GM19468 (cell line): ENCODE data around the gene SMYD3.
"Not testable (repeated sequence)": the region's sequence is repeated elsewhere in the genome, so short reads cannot be mapped to it uniquely, and the experiment has no call there.

Experiments used
- ATAC-seq: cut with Tn5 transposase; IDR thresholded peaks from one replicate; pipeline ENCODE4 v1.9.1; 2021; ENCODE audit warnings: mild to moderate bottlenecking, moderate library complexity, moderate number of reproducible peaks; ENCODE audit not compliant: unreplicated experiment; ENCODE audit errors: extremely low read depth

SMYD3 gene

GRCh38 chr1:246064891-246065290 is 442.2 kb downstream of the SMYD3 start:
- ATAC-seq, result no peak

GRCh38 chr1:246063013-246063616 is 444.0 kb downstream of the SMYD3 start:
- no peak for ATAC-seq

DNA sequence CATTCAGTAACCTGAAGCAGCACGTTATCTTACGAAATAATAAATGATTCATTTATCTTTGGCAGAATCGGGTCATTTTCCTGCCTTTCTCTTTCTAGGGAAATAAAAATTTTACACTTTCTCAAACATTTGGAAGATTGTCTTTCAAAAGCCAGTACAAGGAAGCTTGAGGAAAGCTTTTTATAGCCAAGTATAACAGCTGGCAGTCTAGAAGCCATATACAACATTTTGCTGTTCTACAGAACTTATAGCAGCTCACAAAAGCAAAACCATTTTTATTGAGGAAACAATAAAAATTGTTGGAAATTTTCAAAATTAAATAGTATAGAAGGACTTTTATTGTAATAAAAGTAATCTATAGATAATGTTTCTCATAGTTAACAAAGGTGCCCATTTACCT is 448.6 kb downstream of the SMYD3 start:
- no peak for ATAC-seq

DNA sequence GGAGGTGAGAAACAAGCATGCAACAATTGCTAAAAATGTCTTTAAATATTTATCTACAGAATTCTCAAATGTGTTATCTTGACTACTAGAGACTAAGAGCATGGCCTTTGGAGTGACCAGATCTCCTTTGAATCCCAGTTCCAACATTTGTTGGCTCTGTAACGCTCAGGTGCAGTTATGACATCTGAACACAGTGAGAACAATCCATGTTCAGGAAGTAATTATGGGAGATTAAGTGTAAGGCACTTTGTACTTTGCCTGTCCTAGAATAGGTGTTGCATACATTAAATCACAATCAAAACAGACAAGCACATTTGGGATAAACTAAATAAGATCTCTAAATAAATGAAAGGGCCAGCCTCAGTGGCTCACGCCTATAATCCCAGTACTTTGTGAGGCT is 454.5 kb downstream of the SMYD3 start:
- no peak for ATAC-seq

GRCh38 chr1:246051909-246052518 is 455.1 kb downstream of the SMYD3 start:
- no peak for ATAC-seq

DNA sequence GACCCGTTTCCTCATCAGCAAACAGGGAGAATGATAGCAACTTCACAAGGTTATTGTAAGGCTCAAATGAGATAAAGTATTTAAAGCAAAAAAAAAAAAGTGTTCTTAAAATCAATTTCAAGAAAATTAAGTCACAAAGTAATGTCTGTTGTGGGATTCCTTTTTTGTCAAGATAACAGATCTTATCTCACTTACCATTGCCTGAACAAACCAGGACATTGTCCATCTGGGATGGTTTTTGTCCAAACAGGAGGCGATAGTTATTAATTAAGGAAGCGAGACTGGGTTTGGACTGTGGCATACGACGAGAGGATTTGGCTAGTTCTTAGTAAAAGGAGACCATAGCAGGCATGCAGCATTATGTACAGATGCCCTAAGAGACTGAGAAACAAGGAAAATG is 458.4 kb downstream of the SMYD3 start:
- ATAC-seq, result no peak

GRCh38 chr1:246043556-246043955 is 463.5 kb downstream of the SMYD3 start:
- ATAC-seq, result no peak

GRCh38 chr1:246041360-246041759 is 465.7 kb downstream of the SMYD3 start:
- ATAC-seq, result no peak

DNA sequence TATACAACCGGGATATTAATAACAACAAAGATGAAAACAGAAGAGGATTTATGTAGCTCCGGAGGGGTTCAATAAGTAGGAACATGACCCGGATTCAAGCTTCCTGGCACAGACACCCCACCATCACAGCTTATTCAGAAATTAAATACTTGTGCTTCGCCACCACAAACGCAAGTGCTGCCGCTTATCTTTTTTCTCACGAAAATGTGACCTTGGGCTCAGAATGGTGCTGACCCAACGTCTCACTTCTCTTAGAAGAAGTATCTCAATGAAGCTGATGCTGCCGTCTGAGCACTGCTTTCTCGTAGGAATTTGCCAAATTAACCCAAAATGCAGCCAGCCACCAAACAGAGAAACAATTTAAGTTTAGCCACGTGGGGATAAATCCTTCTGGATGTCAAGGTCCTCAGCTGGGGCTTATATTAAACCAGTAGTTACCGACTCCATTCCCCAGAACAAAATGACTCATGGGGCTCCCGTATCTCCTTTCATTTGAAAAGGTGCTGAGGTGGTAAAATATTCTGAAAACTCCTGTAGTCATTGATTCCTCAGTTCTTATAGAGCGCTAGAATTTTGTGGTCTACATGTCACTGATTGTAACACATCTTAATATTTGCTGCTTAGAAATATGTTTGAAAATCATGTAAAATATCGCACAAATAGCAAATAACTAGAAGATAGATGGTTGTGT is 466.7 kb downstream of the SMYD3 start:
- ATAC-seq, result no peak

- no peak for ATAC-seq
These were observed 467.5 kb downstream of the SMYD3 start for GRCh38 chr1:246039584-246039983.

- ATAC-seq, result no peak
These were observed 469.2 kb downstream of the SMYD3 start for GRCh38 chr1:246037832-246038231.

- no peak for ATAC-seq
These were observed 470.9 kb downstream of the SMYD3 start for GRCh38 chr1:246036175-246036574.

DNA sequence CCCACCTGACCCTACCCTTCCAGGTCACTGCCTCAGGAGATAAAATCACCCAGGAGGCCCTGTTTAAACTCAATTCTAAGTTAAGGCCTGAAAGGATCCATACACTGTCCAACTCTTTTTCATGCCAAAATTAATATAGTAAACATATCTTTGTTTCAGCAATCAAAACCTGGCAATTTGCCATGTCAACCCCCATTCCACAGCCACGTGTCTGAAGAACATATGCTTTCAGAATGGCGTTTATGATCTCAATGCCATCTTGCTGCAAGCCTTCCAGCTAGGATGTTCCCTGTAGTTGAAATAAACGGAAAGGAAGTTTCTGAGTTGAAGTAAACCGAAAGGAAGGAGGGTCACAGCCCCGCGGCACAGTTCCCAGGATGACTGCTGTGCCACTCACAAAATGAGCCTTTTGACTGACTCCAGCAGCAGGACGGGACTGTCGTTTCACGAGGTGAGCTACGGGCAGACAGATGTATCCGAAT is 472.0 kb downstream of the SMYD3 start:
- ATAC-seq, result no peak

DNA sequence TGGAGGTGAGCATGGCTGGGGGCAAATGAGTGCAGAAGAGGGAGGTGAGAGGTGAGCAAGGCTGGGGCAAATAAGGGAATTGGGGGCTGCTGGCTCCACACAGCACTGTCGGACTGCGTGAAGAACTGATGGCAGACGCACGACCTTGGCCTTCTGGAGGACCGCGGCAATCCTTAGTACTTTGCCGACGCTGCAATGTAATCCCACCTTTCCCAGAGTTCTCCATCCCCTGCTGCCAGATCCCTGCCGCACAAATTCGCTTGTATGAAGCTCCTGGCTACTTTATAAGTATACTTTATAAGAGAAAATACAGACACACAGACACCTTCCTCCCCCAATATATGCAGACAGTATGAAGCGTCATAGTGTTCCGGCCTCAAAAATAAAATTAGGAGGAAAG is 472.4 kb downstream of the SMYD3 start:
- ATAC-seq, result no peak

GRCh38 chr1:246032984-246033383 is 474.1 kb downstream of the SMYD3 start:
- no peak for ATAC-seq

DNA sequence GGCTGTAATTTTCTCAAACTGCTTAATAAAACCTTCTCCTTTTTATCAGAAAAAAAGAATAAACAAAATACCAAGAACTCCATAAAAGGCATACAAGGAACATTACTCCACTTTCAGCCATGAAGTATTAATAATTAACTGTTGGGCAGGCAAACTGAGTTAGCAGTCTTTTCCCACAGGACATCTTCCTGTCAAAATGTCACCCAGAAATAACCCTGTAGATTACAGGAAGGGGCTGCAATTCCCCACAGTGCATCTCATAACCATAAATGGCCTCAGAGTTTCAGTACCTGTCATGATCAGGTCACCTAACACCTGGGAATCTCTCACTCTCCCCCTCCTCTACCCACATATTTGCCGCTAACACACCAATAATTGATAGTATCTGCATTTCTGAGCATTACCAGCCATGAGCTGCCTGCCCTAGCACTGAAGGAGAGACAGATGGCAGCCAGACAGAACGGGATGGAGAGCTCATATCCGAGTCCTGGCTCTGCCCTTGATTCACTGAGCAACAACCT is 475.0 kb downstream of the SMYD3 start:
- no peak for ATAC-seq

DNA sequence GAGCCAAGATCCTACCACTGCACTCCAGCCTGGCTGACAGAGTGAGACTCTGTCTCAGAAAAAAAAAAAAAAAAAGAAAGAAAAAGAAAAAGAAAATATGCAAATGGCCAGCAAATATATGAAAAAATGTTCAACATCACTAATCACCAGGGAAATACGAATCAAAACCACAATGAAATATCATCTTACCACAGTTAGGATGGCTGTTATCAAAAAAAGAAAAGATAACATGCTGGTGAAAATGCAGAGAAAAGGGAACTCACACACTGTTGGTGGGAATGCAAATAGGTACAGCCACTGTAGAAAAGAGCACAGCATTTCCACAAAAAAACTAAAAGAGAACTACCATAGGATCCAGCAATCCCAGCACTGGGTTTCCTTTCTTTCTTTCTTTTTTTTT is 477.5 kb downstream of the SMYD3 start:
- ATAC-seq, result no peak

- not testable (repeated sequence) for ATAC-seq
These were observed 483.0 kb downstream of the SMYD3 start for GRCh38 chr1:246024118-246024517.

DNA sequence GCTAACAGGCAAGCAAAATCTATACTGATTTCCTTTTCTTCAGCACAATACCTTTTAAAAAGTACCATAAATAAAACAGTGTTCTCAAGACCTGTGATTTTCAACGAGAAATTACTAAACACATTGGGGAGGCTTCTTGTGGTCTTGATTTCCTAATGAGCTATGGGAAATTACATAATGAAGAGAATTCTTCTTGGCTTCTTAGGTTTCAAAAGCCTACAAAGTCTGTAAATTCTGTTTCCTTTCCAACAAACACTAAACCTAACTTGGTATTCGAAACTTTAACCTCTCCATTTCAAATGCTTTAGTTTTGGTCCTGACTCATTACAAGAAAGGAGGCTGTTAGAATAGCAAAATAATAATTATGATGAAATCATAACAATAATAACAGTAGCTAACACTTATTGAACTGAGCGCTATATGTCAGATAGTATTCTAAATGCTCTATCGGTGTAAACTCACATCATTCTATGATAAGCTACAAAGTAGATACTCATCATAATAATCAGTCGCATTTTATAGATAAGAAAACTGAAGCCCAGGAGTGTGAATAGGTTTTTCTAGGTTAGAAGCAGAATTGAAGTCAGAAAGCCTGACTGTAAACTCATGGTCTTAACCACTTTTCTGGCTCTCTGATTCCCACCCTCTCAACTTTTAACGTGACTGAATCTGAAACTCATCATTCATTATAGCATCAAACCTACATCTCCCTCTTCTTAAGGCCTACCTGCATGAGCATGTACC is 486.7 kb downstream of the SMYD3 start:
- no peak for ATAC-seq

DNA sequence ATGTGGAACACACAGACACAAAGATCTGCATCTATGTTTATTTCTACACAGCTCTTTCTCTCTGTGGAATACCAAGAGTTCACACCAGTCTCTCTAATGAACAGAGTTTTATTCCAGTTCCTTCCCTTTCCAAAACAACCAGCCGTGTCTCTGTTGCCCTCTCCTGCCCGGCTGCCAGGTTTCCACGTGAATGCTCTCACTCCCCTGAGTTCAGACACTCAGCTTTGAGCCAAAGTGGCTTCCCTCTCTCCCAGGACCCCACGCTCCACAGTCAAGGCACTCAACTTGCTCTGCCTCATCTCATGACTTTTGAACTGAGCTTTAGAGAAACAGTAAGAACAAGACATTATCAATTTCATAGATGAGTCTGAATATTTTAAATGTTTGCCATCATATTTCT is 488.9 kb downstream of the SMYD3 start:
- no peak for ATAC-seq

- ATAC-seq, result no peak
These were observed 494.7 kb downstream of the SMYD3 start for GRCh38 chr1:246012341-246012740.
